NOMO-1 treated with dmso at 0.1 percent for 144 hours (cell line): Measurements from ENCODE around the gene FAF2.
"Not testable (repeated sequence)": the region's sequence is repeated elsewhere in the genome, so short reads cannot be mapped to it uniquely, and the experiment has no call there.

Source experiments
- DNase-seq: peaks from one replicate; lab custom pipeline; 2025; ENCODE audit not compliant: unreplicated experiment; lab: John Stamatoyannopoulos, UW

FAF2 gene

DNA sequence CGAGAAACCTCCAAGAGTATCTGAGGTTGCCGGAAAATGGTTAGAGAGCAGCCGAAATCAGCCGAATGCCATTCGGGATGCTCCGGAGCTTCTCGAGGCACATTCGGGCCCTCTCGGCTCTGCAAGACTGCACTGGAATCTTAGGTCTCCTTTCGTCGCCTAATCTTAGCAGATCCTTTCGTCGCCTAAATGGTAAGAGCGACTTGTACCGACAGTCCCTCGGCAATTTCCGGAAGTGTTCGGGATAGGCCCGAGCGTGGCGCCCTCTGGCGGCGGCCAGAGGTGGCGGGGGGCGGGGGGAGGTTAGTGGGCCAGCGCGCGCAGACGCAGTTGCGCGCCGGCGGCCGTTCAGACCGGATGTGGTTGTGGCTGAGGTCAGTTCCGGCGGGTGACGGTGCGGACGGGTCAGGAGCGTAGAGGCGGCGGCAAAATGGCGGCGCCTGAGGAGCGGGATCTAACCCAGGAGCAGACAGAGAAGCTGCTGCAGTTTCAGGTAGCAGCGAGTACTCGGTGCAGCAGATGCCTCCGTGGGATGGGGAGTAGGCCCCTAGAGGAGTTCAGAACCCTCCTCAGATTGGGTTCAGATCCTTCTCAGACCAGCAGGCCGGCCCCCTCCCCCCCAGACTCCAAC, at the start of gene FAF2:
TSS of gene FAF2 (plus strand) at position 408 of the 631 bp plus-strand sequence. CDS start at position 431, 23 bp downstream.
- DNase-seq, result peak; percentile 98

DNA sequence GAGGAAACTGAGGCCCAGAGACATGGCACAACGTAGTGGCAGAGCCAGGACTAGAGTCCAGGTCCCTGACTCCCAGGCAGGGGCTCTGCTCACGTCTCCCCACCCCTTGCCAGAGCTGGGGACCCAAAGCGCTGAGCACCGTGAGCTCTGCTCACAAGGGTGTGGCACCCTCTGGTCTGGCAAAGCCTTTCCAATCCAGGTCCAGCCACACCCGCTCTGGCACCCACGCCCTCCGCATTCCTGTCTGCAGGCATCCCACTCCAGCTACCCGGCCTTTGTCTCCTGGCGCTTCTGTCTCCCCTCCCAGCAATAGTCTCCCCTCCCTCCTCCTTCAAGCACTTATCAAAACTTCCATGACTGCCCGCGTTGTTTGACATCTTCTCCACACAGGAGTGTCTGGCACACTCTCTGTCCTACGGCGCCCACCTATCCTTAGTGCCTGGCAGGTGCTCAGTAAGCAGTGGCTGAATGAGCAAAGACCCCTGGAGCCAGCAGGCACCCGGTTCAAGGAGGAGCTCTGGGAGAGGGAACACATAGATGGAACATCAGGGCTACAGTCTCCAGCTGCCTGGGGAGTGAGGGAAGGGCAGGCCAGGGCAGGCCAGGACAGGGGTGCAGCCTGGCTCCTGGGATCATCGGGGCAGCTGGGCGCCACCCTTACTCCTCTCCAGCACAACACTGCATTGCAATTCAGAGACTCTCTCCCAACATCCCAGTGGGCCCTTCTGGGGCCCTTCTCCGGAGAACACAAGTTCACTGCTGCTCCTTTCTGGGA, 47.6 kb upstream of the FAF2 start:
- no peak for DNase-seq

- DNase-seq, result no peak
Measured at GRCh38 chr5:176401281-176402205, 46.6 kb upstream of the FAF2 start.

DNA sequence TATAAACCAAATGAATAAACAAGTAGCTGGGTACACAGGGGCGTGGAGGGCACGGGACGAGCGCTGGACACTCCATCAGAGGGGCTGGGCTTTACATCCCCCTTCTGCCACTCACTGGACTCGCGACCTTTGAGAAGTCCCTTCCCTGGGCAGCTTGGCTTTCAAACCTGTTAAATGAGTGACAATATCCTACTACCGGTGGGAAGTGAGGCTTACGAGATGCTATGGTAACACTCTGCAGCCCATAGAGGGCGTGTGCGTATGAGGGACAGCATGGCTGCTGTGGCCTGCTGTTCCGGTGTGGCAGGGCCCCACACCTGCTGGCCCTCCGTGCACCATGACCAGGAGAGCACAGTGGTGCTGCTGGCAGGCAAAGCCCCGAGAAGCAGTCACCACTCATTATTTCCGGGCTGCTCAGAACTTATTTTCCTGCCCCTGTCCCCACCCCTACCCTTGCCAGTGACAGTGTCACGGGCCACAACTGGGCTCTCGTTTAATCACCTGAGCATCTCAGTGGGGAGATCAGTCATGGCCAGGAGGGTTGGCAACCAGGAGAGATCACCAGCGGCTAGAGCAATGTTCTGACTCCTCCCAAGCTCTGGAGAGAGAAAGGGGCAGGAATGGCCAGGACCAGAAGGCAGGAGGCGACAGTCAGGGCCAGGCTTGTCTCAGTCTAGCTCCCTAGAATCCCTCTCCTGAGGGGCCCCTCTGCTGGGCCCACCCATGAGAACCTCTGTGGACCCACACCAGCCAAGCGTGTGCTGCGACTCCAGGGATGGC, 42.3 kb upstream of the FAF2 start:
- no peak for DNase-seq

GRCh38 chr5:176406436-176407052, 41.6 kb upstream of the FAF2 start:
- DNase-seq, result no peak

GRCh38 chr5:176407456-176408251, 40.5 kb upstream of the FAF2 start:
- no peak for DNase-seq

- DNase-seq, result not testable (repeated sequence)
Measured at GRCh38 chr5:176408252-176408573, 40.0 kb upstream of the FAF2 start.

GRCh38 chr5:176408590-176408989, 39.6 kb upstream of the FAF2 start:
- no peak for DNase-seq

- no peak for DNase-seq
Measured at GRCh38 chr5:176409765-176410164, 38.4 kb upstream of the FAF2 start.

GRCh38 chr5:176410486-176411180, 37.6 kb upstream of the FAF2 start:
- no peak for DNase-seq

DNA sequence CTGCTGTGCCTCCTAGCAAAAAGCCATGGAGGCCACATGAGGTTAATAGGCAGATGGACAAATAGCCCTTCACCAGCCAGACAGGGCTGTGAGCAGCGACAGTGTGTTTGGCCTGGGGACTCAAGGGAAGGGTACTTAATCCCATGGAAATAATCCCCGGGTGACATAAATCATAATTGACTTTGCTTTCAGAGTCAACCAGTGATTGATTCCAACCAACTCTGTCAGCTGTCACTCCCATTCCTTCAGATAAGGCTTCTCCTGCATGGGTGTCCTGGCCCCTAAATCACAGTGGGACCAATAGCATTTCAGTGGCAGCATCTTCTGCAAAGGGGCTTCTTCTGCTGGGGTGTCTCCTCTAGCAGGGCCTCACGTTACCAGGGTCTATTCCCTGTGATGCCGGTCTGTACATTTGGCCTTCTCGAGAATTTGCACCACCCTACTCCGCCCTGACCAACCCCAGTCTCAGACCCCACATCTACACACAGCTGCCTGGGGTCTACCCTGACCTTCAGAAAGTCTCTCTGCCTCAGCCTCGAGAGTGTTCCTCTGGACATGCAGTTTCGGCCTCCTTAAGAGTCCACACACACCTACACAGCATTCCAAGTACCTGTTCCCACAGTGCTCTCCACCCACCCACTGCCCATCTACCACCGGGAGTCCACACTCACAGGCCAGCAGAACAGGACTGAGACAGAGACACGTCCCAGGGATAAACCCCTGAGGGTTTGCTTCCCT, 35.5 kb upstream of the FAF2 start:
- DNase-seq, result no peak

DNA sequence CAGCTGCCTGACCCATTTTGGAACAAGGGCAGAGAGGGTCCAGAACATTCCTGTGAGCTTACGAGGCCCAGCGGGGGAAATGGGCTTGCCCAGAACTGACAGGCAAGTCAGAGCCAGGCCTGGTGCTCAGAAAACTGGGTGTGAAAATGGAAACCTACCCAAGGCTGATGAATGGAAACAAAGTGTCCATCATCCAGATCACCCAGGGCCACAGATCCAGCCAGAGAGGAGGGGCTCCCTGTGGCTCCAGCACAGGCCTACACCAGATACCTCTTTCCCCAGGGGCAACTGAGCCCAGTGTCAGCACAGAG, 35.0 kb upstream of the FAF2 start:
- no peak for DNase-seq

- DNase-seq, result no peak
Measured at GRCh38 chr5:176413709-176414191, 34.4 kb upstream of the FAF2 start.

DNA sequence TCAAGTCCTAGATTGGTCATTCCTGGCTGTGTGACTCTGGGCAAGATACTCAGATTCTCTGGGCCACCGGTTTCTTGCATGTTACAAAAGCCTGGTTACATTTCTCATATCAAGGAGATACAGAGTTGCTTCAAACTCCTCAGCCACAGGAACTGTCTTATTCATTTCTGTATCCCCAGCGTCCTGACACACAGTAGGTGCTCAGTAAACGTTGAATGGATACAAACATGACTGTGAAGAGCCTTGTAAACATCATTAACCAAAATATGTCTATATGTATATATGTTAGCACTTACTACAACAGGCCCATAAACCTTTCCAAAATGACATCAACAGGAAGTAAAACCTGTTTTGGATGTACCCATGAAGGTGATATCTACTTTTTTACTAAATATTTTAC, 33.5 kb upstream of the FAF2 start:
- no peak for DNase-seq

GRCh38 chr5:176415240-176415951, 32.8 kb upstream of the FAF2 start:
- no peak for DNase-seq

DNA sequence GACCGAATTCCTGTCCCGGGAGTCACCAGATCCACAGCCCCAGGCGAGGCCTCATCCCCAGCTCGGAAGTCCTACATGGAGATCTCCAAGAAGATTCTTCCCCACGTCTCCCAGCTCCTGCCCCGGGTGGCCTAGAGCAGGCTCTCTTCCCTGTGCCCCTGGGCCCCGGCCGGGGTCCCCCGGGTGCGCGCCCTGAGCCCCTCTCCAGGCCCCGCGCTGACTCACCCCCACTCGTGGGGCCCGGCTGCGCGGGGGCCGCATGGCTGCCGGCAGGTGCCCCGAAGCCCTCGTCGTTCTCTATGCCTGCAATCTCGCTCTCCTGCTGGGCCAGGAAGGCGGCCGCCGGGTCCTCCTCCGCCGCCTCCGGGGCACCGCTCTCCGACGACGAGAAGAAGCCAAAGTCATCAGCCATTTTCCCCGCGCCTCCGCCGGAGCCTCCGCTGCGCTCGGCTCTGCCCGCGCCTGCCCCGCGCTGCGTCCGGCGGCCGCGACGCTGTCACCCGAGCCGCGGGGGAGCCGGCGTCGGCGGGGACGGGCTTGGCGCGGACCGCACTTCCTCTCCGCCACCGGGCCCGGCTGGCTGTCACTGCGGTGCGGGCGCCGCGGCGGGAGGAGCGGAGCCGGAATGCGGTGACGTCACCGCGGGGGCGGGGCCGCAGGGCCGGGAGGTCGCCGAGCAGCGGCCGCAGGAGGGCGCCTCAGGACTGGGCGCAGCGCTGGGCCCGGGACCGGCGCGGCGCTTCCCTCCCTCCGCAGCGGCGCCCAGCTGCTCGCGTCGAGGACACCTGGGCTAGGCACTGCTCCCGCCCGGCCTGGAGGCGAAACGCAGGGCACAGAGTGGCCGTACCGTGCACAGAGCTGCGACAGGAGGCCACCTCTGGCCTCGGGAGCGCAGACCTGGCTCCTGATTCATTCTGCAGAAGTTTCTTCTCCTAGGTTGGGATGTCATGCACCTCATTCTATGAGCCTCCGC, 31.9 kb upstream of the FAF2 start, which contains the start of gene CLTB:
TSS of gene CLTB (minus strand) at position 588 of the 973 bp plus-strand sequence. CDS start at position 412, 176 bp downstream.
- peak; percentile 86 for DNase-seq
